H1 (cell line): ENCODE data around the gene ZNF441. TPM values are rescaled to one million over a fixed set of nuclear protein-coding genes. Genes with fewer than 3 reads are reported as not detected.

Experiments used
- CTCF ChIA-PET: fragments of 300-600 bp; sonication (Branson Sonifier 250); formaldehyde crosslinking; loops from one replicate; lab custom pipeline; 2021; ENCODE audit not compliant: partially characterized antibody; lab: Charles Lee
- POLR2A ChIA-PET: fragments of 300-600 bp; sonication (Branson Sonifier 250); formaldehyde crosslinking; loops from one replicate; lab custom pipeline; 2021; ENCODE audit warnings: inconsistent platforms; ENCODE audit not compliant: partially characterized antibody; lab: Charles Lee
- DNase-seq, 2 experiments: peaks; one replicate each; pipeline versions ENCODE4 v3.0.0 to v3.0.0-alpha.2; 2010 to 2022; ENCODE audit warnings: low spot score in 2 of 2, low read depth in 1 of 2, mixed read lengths in 1 of 2
- FAIRE-seq: peaks from 2 replicates; lab custom pipeline; 2011; peaks lifted over from hg19 to GRCh38; lab: Jason Lieb, UNC
- H2AFZ ChIP-seq: 2 replicates; pipeline ENCODE4 v1.8.1; 2012; ENCODE audit warnings: low read length, inconsistent platforms
- H2AK5ac ChIP-seq: 2 replicates; pipeline ENCODE4 v1.6.1; 2013; ENCODE audit warnings: low read depth, low read length
- H2BK120ac ChIP-seq: replicated peaks from 2 replicates; pipeline ENCODE3; 2013; ENCODE audit warnings: low read depth, low read length, inconsistent platforms
- H2BK12ac ChIP-seq: 2 replicates; pipeline ENCODE4 v1.6.1; 2013; ENCODE audit warnings: low read depth, low read length
- H2BK15ac ChIP-seq: 2 replicates; pipeline ENCODE4 v1.6.1; 2013; ENCODE audit warnings: low read length
- H2BK20ac ChIP-seq: 2 replicates; pipeline ENCODE4 v1.6.1; 2013; ENCODE audit warnings: low read length
- H2BK5ac ChIP-seq: 2 replicates; pipeline ENCODE4 v1.6.1; 2013; ENCODE audit warnings: low read depth, low read length
- H3K14ac ChIP-seq: 2 replicates; pipeline ENCODE4 v1.6.1; 2013; ENCODE audit warnings: inconsistent platforms; ENCODE audit not compliant: insufficient read length
- H3K18ac ChIP-seq: 2 replicates; pipeline ENCODE4 v1.6.1; 2013; ENCODE audit warnings: low read length; ENCODE audit errors: extremely low read depth
- H3K23ac ChIP-seq: 2 replicates; pipeline ENCODE4 v1.6.1; 2013; ENCODE audit warnings: inconsistent platforms; ENCODE audit not compliant: insufficient read length
- H3K23me2 ChIP-seq: 2 replicates; pipeline ENCODE4 v1.6.1; 2013; ENCODE audit warnings: low read depth, low read length
- H3K27ac ChIP-seq: 2 replicates; pipeline ENCODE4 v1.6.1; 2011; ENCODE audit warnings: low read depth, low read length, inconsistent platforms
- H3K27me3 ChIP-seq, 4 experiments: replicated peaks in 1 of 4; 1 replicate in 1 of 4; 2 replicates in 3 of 4; pipeline versions ENCODE4 v1.6.1 to v1.8.1; 2011 to 2013; ENCODE audit warnings: low read length in 3 of 4, mild to moderate bottlenecking in 3 of 4, inconsistent platforms in 2 of 4, mixed read lengths in 2 of 4, moderate library complexity in 1 of 4; ENCODE audit not compliant: control insufficient read depth in 3 of 4, insufficient read depth in 3 of 4; ENCODE audit errors: extremely low read depth in 1 of 4
- H3K36me3 ChIP-seq, 4 experiments: 2 replicates each; pipeline versions ENCODE4 v1.6.1 to v1.8.1; 2011 to 2013; ENCODE audit warnings: mild to moderate bottlenecking in 4 of 4, low read length in 3 of 4, moderate library complexity in 2 of 4, control low read depth in 1 of 4, inconsistent platforms in 1 of 4; ENCODE audit not compliant: insufficient read depth in 4 of 4, control insufficient read depth in 2 of 4
- H3K4ac ChIP-seq: replicated peaks from 2 replicates; pipeline ENCODE3; 2013; ENCODE audit warnings: low read length, low read depth, mixed read lengths, inconsistent platforms; ENCODE audit not compliant: insufficient read length
- H3K4me1 ChIP-seq, 4 experiments: replicated peaks in 1 of 4; 1 replicate in 1 of 4; 2 replicates in 3 of 4; pipeline versions ENCODE4 v1.6.1 to v1.8.1; 2011 to 2013; ENCODE audit warnings: low read length in 3 of 4, inconsistent platforms in 2 of 4, mixed read lengths in 1 of 4; ENCODE audit not compliant: insufficient read depth in 4 of 4, control insufficient read depth in 3 of 4
- H3K4me2 ChIP-seq, 2 experiments: 2 replicates each; pipeline versions ENCODE4 v1.6.1 to v1.8.1; 2011 to 2013; ENCODE audit warnings: low read depth in 2 of 2, low read length in 2 of 2, control low read depth in 1 of 2, inconsistent platforms in 1 of 2, mild to moderate bottlenecking in 1 of 2; ENCODE audit not compliant: insufficient read depth in 1 of 2
- H3K4me3 ChIP-seq, 4 experiments: fragments of 200-600, 300-600 bp in 1 of 4; sonication (generic), shearing (Covaris generic), sonication (Bioruptor Twin) in 1 of 4; 2 replicates each; pipeline versions ENCODE4 v1.5.1 to v1.8.1; 2011 to 2016; ENCODE audit warnings: low read length in 4 of 4, low read depth in 3 of 4, control low read depth in 2 of 4, inconsistent platforms in 2 of 4, mild to moderate bottlenecking in 2 of 4, mixed read lengths in 1 of 4, moderate library complexity in 1 of 4; ENCODE audit not compliant: insufficient read depth in 2 of 4; ENCODE audit errors: extremely low read depth in 1 of 4
- H3K56ac ChIP-seq: replicated peaks from 2 replicates; pipeline ENCODE3; 2013; ENCODE audit warnings: low read depth, mild to moderate bottlenecking, mixed read lengths, low read length, inconsistent platforms; ENCODE audit not compliant: insufficient read length
- H3K79me1 ChIP-seq: 2 replicates; pipeline ENCODE4 v1.6.1; 2013; ENCODE audit warnings: low read depth, low read length, control low read depth
- H3K79me2 ChIP-seq, 2 experiments: 2 replicates each; pipeline versions ENCODE4 v1.6.1 to v1.8.1; 2012 to 2013; ENCODE audit warnings: low read length in 2 of 2, mild to moderate bottlenecking in 2 of 2, inconsistent platforms in 1 of 2; ENCODE audit not compliant: insufficient read depth in 2 of 2, control insufficient read depth in 1 of 2
- H3K9ac ChIP-seq, 4 experiments: replicated peaks in 1 of 4; 1 replicate in 1 of 4; 2 replicates in 3 of 4; pipeline versions ENCODE4 v1.6.1 to v1.8.1; 2011 to 2013; ENCODE audit warnings: low read depth in 3 of 4, low read length in 3 of 4, control low read depth in 2 of 4, mild to moderate bottlenecking in 2 of 4, moderate library complexity in 2 of 4, inconsistent platforms in 1 of 4; ENCODE audit errors: extremely low read depth in 1 of 4
- H3K9me3 ChIP-seq, 2 experiments: 2 replicates each; pipeline versions ENCODE4 v1.6.1 to v1.8.1; 2012 to 2013; ENCODE audit warnings: mild to moderate bottlenecking in 2 of 2, moderate library complexity in 2 of 2, control low read depth in 1 of 2, inconsistent platforms in 1 of 2, low read depth in 1 of 2, low read length in 1 of 2, mixed read lengths in 1 of 2; ENCODE audit not compliant: insufficient read depth in 2 of 2
- H4K20me1 ChIP-seq, 2 experiments: replicated peaks in 1 of 2; 2 replicates each; pipeline versions ENCODE3 to v1.8.1; 2011 to 2013; ENCODE audit warnings: inconsistent platforms in 2 of 2, low read length in 2 of 2, mild to moderate bottlenecking in 1 of 2; ENCODE audit not compliant: insufficient read depth in 2 of 2, control insufficient read depth in 1 of 2
- H4K5ac ChIP-seq: 2 replicates; pipeline ENCODE4 v1.6.1; 2013; ENCODE audit warnings: low read length, low read depth, mixed read lengths, inconsistent platforms; ENCODE audit not compliant: insufficient read length
- H4K8ac ChIP-seq: 2 replicates; pipeline ENCODE4 v1.8.0; 2013; ENCODE audit warnings: mild to moderate bottlenecking, moderate library complexity, low read length, inconsistent platforms; ENCODE audit not compliant: insufficient read depth; ENCODE audit errors: extremely low read depth
- H4K91ac ChIP-seq: replicated peaks from 2 replicates; pipeline ENCODE3; 2013; ENCODE audit warnings: low read length, mixed read lengths, inconsistent platforms; ENCODE audit not compliant: insufficient read length
- ATF3 ChIP-seq: IDR thresholded peaks from 2 replicates; pipeline ENCODE4 v1.6.1; 2011; ENCODE audit warnings: low read depth, mild to moderate bottlenecking, low read length; ENCODE audit not compliant: insufficient read depth
- KDM4A ChIP-seq: IDR thresholded peaks from one replicate; pipeline ENCODE4 v1.7.1; 2012; ENCODE audit warnings: low read depth, mild to moderate bottlenecking, moderate library complexity, low read length, inconsistent platforms; ENCODE audit not compliant: severe bottlenecking
- POLR2A ChIP-seq, 2 experiments: IDR thresholded peaks; 1 replicate in 1 of 2; 2 replicates in 1 of 2; pipeline ENCODE4 v1.6.1; 2011; ENCODE audit warnings: low read depth in 2 of 2, low read length in 2 of 2, mild to moderate bottlenecking in 2 of 2; ENCODE audit errors: control extremely low read depth in 1 of 2
- SP1 ChIP-seq: IDR thresholded peaks from 2 replicates; pipeline ENCODE4 v1.6.1; 2011; ENCODE audit warnings: low read depth, low read length
- ZNF274 ChIP-seq: IDR thresholded peaks from 2 replicates; pipeline ENCODE4 v1.7.0; 2012; ENCODE audit warnings: low read length, borderline replicate concordance; ENCODE audit errors: extremely low read depth
- WGBS, 2 experiments: shearing (Covaris generic) in 1 of 2; methylation state at CpG; one replicate each; pipeline versions ENCODE4 v1.1.6 to v1.1.7; 2013 to 2015; ENCODE audit warnings: low lambda C conversion rate in 2 of 2, mixed read lengths in 2 of 2, inconsistent platforms in 1 of 2, low coverage in 1 of 2, missing lambda C conversion rate in 1 of 2; ENCODE audit not compliant: insufficient replicate concordance in 2 of 2, insufficient coverage in 1 of 2, insufficient read length in 1 of 2; ENCODE audit errors: extremely low coverage in 1 of 2, missing lambda C conversion rate in 1 of 2; 5-methylcytosine and 5-hydroxymethylcytosine counted together
- polyA plus RNA-seq, 7 experiments: library from polyadenylated mRNA; depleted of rRNA in 3 of 7; stranded (reverse) in 5 of 7; unstranded in 2 of 7; fragments of >200 nt in 5 of 7; fragments of 200-250 nt in 2 of 7; gene quantifications; 1 replicate in 5 of 7; 2 replicates in 1 of 7; 4 replicates in 1 of 7; pipeline versions ENCODE4 v1.2.1 to v1.2.3, GENCODE V29; 2011 to 2013; ENCODE audit warnings: missing spikeins in 2 of 7, mixed read lengths in 2 of 7
- total RNA-seq: library from RNA; stranded (reverse); fragmentation: NEBNext Ultra II Directional; extraction: Animal tissue kit (Norgen Biotek cat#: 25700); gene quantifications from 2 replicates; pipeline ENCODE4 v1.2.1, GENCODE V29; 2021

Gene ZNF441
- total and polyA plus RNA-seq, 2 of the 8 experiments (the other 6 are each of a cell fraction or from before 2014, with no cell fraction given), result 0.09 to 0.48 TPM

- ChIA-PET CTCF (interaction anchor here (0.9 to 1.2 kb wide), 2 partner anchors 18 to 121 kb away, joined by 3 read pairs; partner anchors contain the start of gene ZNF491), POLR2A (no interaction called here)
- H2BK15ac ChIP-seq, result no peak overlapping the region
- H3K4me2 ChIP-seq, result no peak overlapping the region
- H2AK5ac ChIP-seq, result no peak overlapping the region
- no peak for DNase-seq
- no peaks in the 10 kb centered on the region; a peak in 1 of 7 replicates for H3K27me3 ChIP-seq
- no peak overlapping the region for H3K23ac ChIP-seq
- no peak overlapping the region for H2BK5ac ChIP-seq
- H2AFZ ChIP-seq, result no peak overlapping the region
- H2BK20ac ChIP-seq, result no peak overlapping the region
- FAIRE-seq, result no peak
- TF ChIP-seq ATF3 (no peak), KDM4A (no peak), SP1 (no peak), ZNF274 (peak; percentile 72), POLR2A (IDR thresholded peaks at IDR 0.05; ENCODE audit: control extremely low read depth in 1 of 2, low read depth in 2 of 2, low read length in 2 of 2) (no peak)
- no peak overlapping the region for H3K18ac ChIP-seq
- H3K79me2 ChIP-seq, result no peaks in the 10 kb centered on the region
- WGBS, 2 experiments, result 89% methylated on average over 7 of the region's 7 CpGs; no CpG with 5 or more reads in 1 of the 2 experiments
- no peaks in the 10 kb centered on the region for H3K79me1 ChIP-seq
- no peaks in the 10 kb centered on the region for H4K20me1 ChIP-seq
- H2BK120ac ChIP-seq, result no peak overlapping the region
- no peak overlapping the region for H4K8ac ChIP-seq
- H2BK12ac ChIP-seq, result no peak overlapping the region
- H3K9ac ChIP-seq, result no peak overlapping the region
- H4K91ac ChIP-seq, result no peak overlapping the region
- no peak overlapping the region for H4K5ac ChIP-seq
- H3K9me3 ChIP-seq, result peaks cover 54 to 58% of the 10 kb centered on the region in 2 experiments
- no peak overlapping the region for H3K4me3 ChIP-seq
- no peak overlapping the region for H3K27ac ChIP-seq
- H3K14ac ChIP-seq, result no peak overlapping the region
- H3K36me3 ChIP-seq, result peaks cover 0 to 5% (median 0%) of the 10 kb centered on the region in 4 experiments; a peak in 2 of 8 replicates
- H3K4me1 ChIP-seq, result no peaks in the 10 kb centered on the region
- H3K23me2 ChIP-seq, result no peaks in the 10 kb centered on the region
- H3K4ac ChIP-seq, result no peak overlapping the region
- no peak overlapping the region for H3K56ac ChIP-seq
These were observed 13.7 kb downstream of the ZNF441 start for GRCh38 chr19:11780431-11781020.
